ENCODE results near the gene ZNRF2.

Gene ZNRF2

DNA sequence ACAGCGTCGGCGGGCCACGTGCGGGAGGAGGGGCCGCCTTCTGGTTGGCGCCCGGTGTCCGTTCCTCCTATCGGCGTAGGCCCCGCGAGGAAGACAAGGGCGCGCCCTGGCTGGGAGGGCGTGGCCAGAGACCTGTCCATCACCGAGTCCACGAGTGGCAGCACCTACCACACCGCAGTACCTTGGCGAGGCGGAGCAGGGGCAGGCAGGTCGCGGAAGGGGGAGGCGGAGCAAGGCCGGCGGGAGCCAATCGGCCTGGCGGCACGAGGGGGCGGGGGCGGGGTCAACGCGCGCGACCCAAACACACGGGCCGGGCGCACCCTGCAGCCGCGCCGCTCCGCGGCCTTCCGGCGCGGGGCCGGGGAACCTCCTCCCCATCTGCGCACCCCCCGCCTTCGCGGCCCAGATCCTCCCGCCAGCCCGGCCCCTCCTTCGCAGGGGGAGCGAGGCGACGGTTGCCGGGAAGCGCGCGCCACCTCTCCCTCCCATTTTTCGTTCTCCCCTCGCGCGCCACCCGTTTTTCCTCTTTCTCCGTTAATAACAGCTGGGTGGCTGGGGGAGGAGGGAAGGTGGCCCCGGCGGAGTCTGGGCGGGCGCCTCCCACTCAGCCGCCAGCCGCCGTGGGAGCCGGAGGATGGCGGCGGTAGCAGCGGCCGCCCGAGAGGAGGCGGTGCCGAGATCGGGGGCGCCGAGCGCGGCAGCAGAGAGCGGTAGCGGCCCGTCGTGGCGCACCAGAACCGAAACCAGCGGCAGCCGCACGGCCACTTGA is at the start of gene ZNRF2:
TSS of gene ZNRF2 (plus strand) at position 300 of the 769 bp plus-strand sequence. CDS start 761 bp downstream, outside the sequence.
- peak within 1 kb of the TSS; percentile 94 for H3K27ac ChIP-seq (ENCODE audit: poor library complexity, severe bottlenecking)
- DNase-seq (ENCODE audit: low spot score) (peak; percentile 100), ATAC-seq (ENCODE audit: low read depth) (peak; percentile 92)
- H3K4me1 ChIP-seq (ENCODE audit: insufficient read depth, poor library complexity, severe bottlenecking): peaks cover 24% of the 10 kb centered on the region
- H3K9me3 ChIP-seq (ENCODE audit: severe bottlenecking): no peaks in the 10 kb centered on the region
- H3K27me3 ChIP-seq (ENCODE audit: insufficient read depth, poor library complexity, severe bottlenecking): no peaks in the 10 kb centered on the region
- no peaks in the 10 kb centered on the region for H3K36me3 ChIP-seq (ENCODE audit: low read depth)
- TF ChIP-seq, protein P1, sequence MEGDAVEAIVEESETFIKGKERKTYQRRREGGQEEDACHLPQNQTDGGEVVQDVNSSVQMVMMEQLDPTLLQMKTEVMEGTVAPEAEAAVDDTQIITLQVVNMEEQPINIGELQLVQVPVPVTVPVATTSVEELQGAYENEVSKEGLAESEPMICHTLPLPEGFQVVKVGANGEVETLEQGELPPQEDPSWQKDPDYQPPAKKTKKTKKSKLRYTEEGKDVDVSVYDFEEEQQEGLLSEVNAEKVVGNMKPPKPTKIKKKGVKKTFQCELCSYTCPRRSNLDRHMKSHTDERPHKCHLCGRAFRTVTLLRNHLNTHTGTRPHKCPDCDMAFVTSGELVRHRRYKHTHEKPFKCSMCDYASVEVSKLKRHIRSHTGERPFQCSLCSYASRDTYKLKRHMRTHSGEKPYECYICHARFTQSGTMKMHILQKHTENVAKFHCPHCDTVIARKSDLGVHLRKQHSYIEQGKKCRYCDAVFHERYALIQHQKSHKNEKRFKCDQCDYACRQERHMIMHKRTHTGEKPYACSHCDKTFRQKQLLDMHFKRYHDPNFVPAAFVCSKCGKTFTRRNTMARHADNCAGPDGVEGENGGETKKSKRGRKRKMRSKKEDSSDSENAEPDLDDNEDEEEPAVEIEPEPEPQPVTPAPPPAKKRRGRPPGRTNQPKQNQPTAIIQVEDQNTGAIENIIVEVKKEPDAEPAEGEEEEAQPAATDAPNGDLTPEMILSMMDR (IDR thresholded peaks at IDR 0.05; ENCODE audit: poor library complexity, severe bottlenecking): peak; percentile 55
- peak within 1 kb of the TSS; percentile 93 for H3K4me3 ChIP-seq (ENCODE audit: severe bottlenecking)

DNA sequence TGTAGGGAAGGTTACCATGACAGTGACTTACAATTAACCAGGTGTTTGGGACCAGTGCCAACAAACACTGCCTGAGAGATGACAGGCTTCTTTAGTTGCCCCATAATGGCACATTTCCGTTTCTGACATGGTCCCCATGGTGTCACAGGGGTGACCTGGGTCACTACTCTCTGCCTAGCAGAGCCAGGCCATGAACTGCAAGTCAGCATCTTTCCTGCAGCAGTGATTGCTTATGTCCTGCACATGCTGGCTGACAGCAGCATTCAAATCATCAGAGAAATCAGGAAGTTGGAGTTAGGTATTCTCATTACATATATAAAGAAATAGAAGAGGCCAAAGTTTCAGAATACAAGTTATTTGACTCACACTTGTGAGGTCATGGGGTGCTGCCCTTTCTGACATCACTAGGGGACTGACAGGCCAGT is 47.1 kb upstream of the ZNRF2 start:
- Histone ChIP-seq H3K27me3 (ENCODE audit: insufficient read depth, poor library complexity, severe bottlenecking) (no peaks in the 10 kb centered on the region), H3K27ac (ENCODE audit: poor library complexity, severe bottlenecking) (no peak overlapping the region), H3K4me1 (ENCODE audit: insufficient read depth, poor library complexity, severe bottlenecking) (peaks cover 18% of the 10 kb centered on the region), H3K36me3 (ENCODE audit: low read depth) (no peaks in the 10 kb centered on the region), H3K9me3 (ENCODE audit: severe bottlenecking) (no peaks in the 10 kb centered on the region), H3K4me3 (ENCODE audit: severe bottlenecking) (no peak overlapping the region)
- TF ChIP-seq, protein P1 (IDR thresholded peaks at IDR 0.05; ENCODE audit: poor library complexity, severe bottlenecking): no peak
- DNase-seq (ENCODE audit: low spot score) (no peak), ATAC-seq (ENCODE audit: low read depth) (no peak)

DNA sequence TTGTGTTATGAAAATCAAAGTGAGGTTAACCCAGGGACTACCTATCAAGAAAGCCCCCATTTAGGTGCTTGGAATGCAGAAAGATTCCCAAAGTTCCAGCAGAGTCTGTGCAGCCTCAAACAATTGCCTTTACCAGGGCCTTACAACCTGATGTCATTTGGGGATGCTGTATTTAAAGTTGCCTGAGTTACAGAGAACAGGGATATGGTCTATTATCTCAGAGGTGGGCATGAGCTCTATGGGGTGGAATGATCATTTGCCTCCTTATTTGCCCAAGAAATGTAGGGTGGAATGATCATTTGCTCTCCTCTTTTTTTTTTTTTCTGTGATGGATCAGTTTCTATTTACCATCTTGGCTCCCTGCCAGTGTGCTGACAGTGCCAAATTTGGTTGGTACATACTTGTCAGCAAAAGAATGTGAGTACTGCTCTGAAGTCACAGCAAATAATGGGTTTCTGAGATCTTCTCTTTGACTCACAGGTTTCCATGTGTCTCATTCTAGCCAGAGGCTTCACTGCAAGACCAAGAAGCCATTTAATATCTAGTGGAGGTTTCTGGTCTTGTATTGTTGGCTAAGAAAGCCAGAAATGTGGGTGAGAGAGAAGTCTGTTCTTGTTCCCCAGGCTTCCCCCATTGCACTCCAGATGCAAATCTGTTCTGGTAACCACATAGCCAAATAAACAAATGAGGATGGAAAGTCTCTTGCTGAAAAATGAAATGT is 45.5 kb upstream of the ZNRF2 start:
- TF ChIP-seq, protein P1 (IDR thresholded peaks at IDR 0.05; ENCODE audit: poor library complexity, severe bottlenecking): no peak
- no peaks in the 10 kb centered on the region for H3K27me3 ChIP-seq (ENCODE audit: insufficient read depth, poor library complexity, severe bottlenecking)
- H3K4me3 ChIP-seq (ENCODE audit: severe bottlenecking): no peak overlapping the region
- H3K27ac ChIP-seq (ENCODE audit: poor library complexity, severe bottlenecking): peak overlapping the region; percentile 54
- H3K36me3 ChIP-seq (ENCODE audit: low read depth): no peaks in the 10 kb centered on the region
- H3K4me1 ChIP-seq (ENCODE audit: insufficient read depth, poor library complexity, severe bottlenecking): peaks cover 18% of the 10 kb centered on the region
- H3K9me3 ChIP-seq (ENCODE audit: severe bottlenecking): no peaks in the 10 kb centered on the region
- peak; percentile 91 for ATAC-seq (ENCODE audit: low read depth)
- peak; percentile 80 for DNase-seq (ENCODE audit: low spot score)

DNA sequence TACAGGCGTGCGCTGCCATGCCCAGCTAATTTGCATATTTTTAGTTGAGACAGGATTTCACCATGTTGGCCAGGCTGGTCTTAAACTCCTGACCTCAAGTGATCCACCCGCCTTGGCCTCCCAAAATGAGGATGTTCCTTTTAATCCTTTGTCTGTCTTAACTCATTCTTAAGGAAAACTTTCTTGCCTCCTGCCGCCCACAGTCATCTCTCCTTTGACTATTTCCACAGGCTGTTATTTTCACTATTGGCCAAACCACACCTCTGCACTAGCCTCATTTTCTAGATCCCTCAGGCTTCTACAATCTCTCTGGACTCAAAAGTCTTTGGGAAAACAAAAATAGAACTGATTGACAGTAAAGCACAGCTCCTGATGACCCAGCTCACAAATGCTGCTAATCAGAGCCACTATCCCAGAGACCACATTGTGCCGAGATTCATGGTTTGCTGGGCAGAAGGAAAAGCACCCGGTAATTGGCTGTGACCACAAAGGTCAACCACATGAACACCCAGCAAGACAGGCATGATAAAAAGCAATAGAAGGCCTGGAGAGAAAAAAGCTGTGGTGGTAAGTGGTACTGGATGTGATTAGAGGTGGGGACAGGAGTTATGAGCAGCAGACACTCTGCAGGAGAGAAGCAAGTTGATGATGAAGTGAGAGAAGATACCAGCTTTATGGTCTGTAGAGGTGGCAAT is 44.1 kb upstream of the ZNRF2 start:
- Histone ChIP-seq H3K36me3 (ENCODE audit: low read depth) (no peaks in the 10 kb centered on the region), H3K9me3 (ENCODE audit: severe bottlenecking) (no peaks in the 10 kb centered on the region), H3K4me3 (ENCODE audit: severe bottlenecking) (no peak overlapping the region), H3K4me1 (ENCODE audit: insufficient read depth, poor library complexity, severe bottlenecking) (peaks cover 18% of the 10 kb centered on the region), H3K27ac (ENCODE audit: poor library complexity, severe bottlenecking) (no peak overlapping the region), H3K27me3 (ENCODE audit: insufficient read depth, poor library complexity, severe bottlenecking) (no peaks in the 10 kb centered on the region)
- no peak for ATAC-seq (ENCODE audit: low read depth)
- DNase-seq (ENCODE audit: low spot score): no peak
- TF ChIP-seq, protein P1 (IDR thresholded peaks at IDR 0.05; ENCODE audit: poor library complexity, severe bottlenecking): no peak
